CD8-positive, alpha-beta memory T cell (primary cell): ENCODE measurements around the gene TTYH3. TPM values are rescaled to one million over a fixed set of nuclear protein-coding genes. Genes with fewer than 3 reads are reported as not detected.
"Not testable (repeated sequence)": the region's sequence is repeated elsewhere in the genome, so short reads cannot be mapped to it uniquely, and the experiment has no call there.

ENCODE experiments used
- CTCF ChIA-PET: fragments of 350-600 bp; sonication (Branson Sonifier 250); formaldehyde crosslinking; loops from one replicate; lab custom pipeline; 2021; ENCODE audit warnings: antibody characterized with exemption; lab: Charles Lee
- POLR2A ChIA-PET: fragments of 350-600 bp; sonication (Branson Sonifier 250); formaldehyde crosslinking; loops from one replicate; lab custom pipeline; 2021; ENCODE audit warnings: antibody characterized with exemption; lab: Charles Lee
- DNase-seq, 5 donors: peaks; one replicate each; pipeline versions ENCODE4 v3.0.0 to v3.0.0-alpha.2; 2020 to 2022; ENCODE audit warnings: mixed read lengths in 1 of 5
- H3K27ac ChIP-seq: one replicate; pipeline ENCODE4 v1.7.0; 2013; ENCODE audit warnings: low read depth, mild to moderate bottlenecking, low read length, moderate library complexity
- H3K27me3 ChIP-seq: 2 replicates; pipeline ENCODE4 v1.7.0; 2013; ENCODE audit warnings: low read length, mild to moderate bottlenecking; ENCODE audit not compliant: insufficient read depth, poor library complexity, severe bottlenecking
- H3K36me3 ChIP-seq: 2 replicates; pipeline ENCODE4 v1.7.0; 2013; ENCODE audit warnings: mild to moderate bottlenecking, low read length, moderate library complexity; ENCODE audit not compliant: insufficient read depth
- H3K4me1 ChIP-seq: 2 replicates; pipeline ENCODE4 v1.7.0; 2013; ENCODE audit warnings: mild to moderate bottlenecking, low read length, moderate library complexity; ENCODE audit not compliant: insufficient read depth
- H3K4me3 ChIP-seq: 2 replicates; pipeline ENCODE4 v1.7.0; 2013; ENCODE audit warnings: mild to moderate bottlenecking, low read length
- H3K9me3 ChIP-seq: 2 replicates; pipeline ENCODE4 v1.7.0; 2013; ENCODE audit warnings: mild to moderate bottlenecking, low read length
- H3K27ac Mint-ChIP-seq, 8 donors: one replicate each; pipeline ENCODE4 v1.8.0; 2020 to 2021; ENCODE audit warnings: mixed read lengths in 8 of 8, mild to moderate bottlenecking in 6 of 8, inconsistent platforms in 3 of 8, moderate library complexity in 3 of 8
- H3K27me3 Mint-ChIP-seq, 2 donors: one replicate each; pipeline ENCODE4 v1.8.0; 2020 to 2021; ENCODE audit warnings: mixed read lengths in 2 of 2, mild to moderate bottlenecking in 1 of 2, moderate library complexity in 1 of 2
- H3K36me3 Mint-ChIP-seq, 3 donors: one replicate each; pipeline ENCODE4 v1.8.0; 2020 to 2021; ENCODE audit warnings: mixed read lengths in 3 of 3, inconsistent platforms in 1 of 3, mild to moderate bottlenecking in 1 of 3
- H3K4me1 Mint-ChIP-seq, 3 donors: one replicate each; pipeline ENCODE4 v1.8.0; 2020 to 2021; ENCODE audit warnings: mixed read lengths in 3 of 3, inconsistent platforms in 1 of 3, mild to moderate bottlenecking in 1 of 3
- H3K4me3 Mint-ChIP-seq, 7 donors: one replicate each; pipeline ENCODE4 v1.8.0; 2020 to 2021; ENCODE audit warnings: mixed read lengths in 7 of 7, mild to moderate bottlenecking in 6 of 7, moderate library complexity in 4 of 7, inconsistent platforms in 2 of 7
- H3K9me3 Mint-ChIP-seq, 5 donors: one replicate each; pipeline ENCODE4 v1.8.0; 2020 to 2022; ENCODE audit warnings: mixed read lengths in 5 of 5, mild to moderate bottlenecking in 3 of 5, moderate library complexity in 2 of 5, inconsistent platforms in 1 of 5
- polyA plus RNA-seq: library from polyadenylated mRNA; unstranded; fragments of 300-500 nt; fragmentation: Illumina TruSeq; gene quantifications from one replicate; pipeline ENCODE4 v1.2.3, GENCODE V29; 2021
- total RNA-seq, 2 experiments: library from RNA; stranded (reverse); gene quantifications; one replicate each; pipeline ENCODE4 v1.2.3, GENCODE V29; 2021

The TTYH3 gene
- total and polyA plus RNA-seq, 3 experiments from 2014 or later, result 2.1 to 22.2 (median 20.2) TPM

DNA sequence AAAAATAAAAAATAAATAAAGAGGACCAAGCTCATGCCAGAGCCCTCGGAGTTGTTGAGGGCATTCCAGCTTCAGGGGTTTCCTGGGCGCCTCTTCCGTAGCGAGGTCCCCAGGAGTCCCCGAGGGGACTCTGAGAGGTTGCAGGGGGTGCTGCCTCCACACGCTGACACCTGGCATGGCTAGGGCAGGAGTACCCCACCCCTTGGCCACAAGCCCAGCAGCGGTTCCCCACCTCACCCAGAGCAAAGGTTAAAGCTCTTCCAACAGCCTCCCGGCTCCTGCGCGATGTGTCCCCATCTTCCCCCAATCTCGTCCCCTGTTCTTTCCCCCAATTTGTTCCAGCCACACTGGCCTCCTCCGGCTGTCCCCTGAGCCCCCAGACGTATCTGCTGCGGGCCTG, 60.8 kb downstream of the TTYH3 start:
- ChIA-PET POLR2A (no interaction called here), CTCF (interaction anchor here (0.7 to 3.3 kb wide), 4 partner anchors 12 to 21 kb away, joined by 3 to 13 read pairs (median 8); no protein-coding TSS in a partner anchor)
- Mint-ChIP-seq H3K36me3 (no peaks in the 10 kb centered on the region), H3K27ac (no peak overlapping the region), H3K9me3 (no peaks in the 10 kb centered on the region), H3K4me3 (no peak overlapping the region), H3K4me1 (peaks cover 10 to 22% (median 13%) of the 10 kb centered on the region in 3 donors), H3K27me3 (peaks cover 23 to 30% of the 10 kb centered on the region in 2 donors)
- Histone ChIP-seq H3K4me3 (no peak overlapping the region), H3K27me3 (peaks cover 20% of the 10 kb centered on the region), H3K36me3 (no peaks in the 10 kb centered on the region), H3K9me3 (no peaks in the 10 kb centered on the region), H3K27ac (no peak overlapping the region), H3K4me1 (peaks cover 10% of the 10 kb centered on the region)
- no peak for DNase-seq

DNA sequence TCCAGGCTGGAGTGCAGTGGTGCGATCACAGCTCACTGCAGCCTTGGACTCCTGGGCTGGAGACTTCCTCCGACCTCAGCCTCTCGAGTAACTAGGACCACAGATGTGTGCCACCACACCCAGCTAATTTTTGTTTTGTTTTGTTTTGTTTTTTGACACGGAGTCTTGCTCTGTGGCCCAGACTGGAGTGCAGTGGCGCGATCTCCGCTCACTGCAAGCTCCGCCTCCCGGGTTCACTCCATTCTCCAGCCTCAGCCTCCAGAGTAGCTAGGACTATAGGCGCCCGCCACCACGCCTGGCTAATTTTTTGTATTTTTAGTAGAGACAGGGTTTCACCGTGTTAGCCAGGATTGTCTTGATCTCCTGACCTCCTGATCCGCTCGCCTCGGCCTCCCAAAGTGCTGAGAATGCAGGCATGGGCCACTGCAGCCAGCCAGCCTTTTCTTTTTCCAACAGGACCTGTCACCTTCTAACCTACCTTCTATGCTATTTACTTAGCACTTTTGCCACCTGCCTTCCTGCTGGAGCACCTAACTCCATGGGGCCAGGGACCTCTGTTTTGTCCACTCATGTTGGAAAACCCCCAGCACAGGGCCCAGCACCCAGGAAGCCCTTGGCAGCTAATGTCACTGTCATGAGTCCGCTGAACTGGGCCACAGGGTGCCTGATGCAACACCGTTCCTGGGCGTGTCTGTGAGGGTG, 61.8 kb downstream of the TTYH3 start:
- H3K36me3 Mint-ChIP-seq, H3K27ac ChIP-seq, DNase-seq, H3K9me3 Mint-ChIP-seq, H3K4me3 Mint-ChIP-seq, H3K36me3 ChIP-seq, POLR2A ChIA-PET, H3K9me3 ChIP-seq, H3K4me3 ChIP-seq: not testable (repeated sequence)
- H3K4me1 Mint-ChIP-seq, result peaks cover 13 to 27% (median 18%) of the 10 kb centered on the region in 3 donors
- H3K4me1 ChIP-seq, result peaks cover 14% of the 10 kb centered on the region
- peaks cover 18% of the 10 kb centered on the region for H3K27me3 ChIP-seq
- peak overlapping the region in 1 of 8 donors; percentile 43 for H3K27ac Mint-ChIP-seq
- peaks cover 21 to 29% of the 10 kb centered on the region in 2 donors for H3K27me3 Mint-ChIP-seq
- CTCF ChIA-PET, result interaction anchor here (1.3 to 1.9 kb wide), 3 partner anchors 16 to 23 kb away, joined by 4 to 8 read pairs (median 5); no protein-coding TSS in a partner anchor

DNA sequence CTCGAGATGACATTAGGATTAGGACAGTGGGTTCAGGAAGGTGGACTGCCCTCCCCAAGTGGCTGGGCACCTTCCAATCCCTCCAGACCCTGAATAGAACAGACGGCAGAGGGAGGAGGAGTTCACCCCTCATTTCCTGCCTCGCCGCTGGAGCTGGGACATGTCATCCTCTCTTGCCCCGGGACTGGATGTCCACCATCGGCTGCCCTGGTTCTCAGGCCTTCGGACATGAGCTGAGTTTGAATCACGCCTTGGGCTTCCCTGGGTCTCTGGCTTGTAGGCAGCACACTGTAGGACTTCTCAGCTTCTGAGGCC, 62.3 kb downstream of the TTYH3 start:
- DNase-seq, H3K9me3 Mint-ChIP-seq, H3K9me3 ChIP-seq, POLR2A ChIA-PET, H3K36me3 Mint-ChIP-seq, H3K4me3 Mint-ChIP-seq, H3K36me3 ChIP-seq, H3K4me3 ChIP-seq, H3K27ac ChIP-seq: not testable (repeated sequence)
- CTCF ChIA-PET, result interaction anchor here (1.3 to 1.9 kb wide), 2 partner anchors 15 to 16 kb away, joined by 4 to 5 read pairs; no protein-coding TSS in a partner anchor
- H3K27me3 ChIP-seq, result peaks cover 13% of the 10 kb centered on the region
- peaks cover 16 to 24% of the 10 kb centered on the region in 2 donors for H3K27me3 Mint-ChIP-seq
- H3K4me1 Mint-ChIP-seq, result peaks cover 13 to 27% (median 18%) of the 10 kb centered on the region in 3 donors
- peaks cover 14% of the 10 kb centered on the region for H3K4me1 ChIP-seq
- peak overlapping the region in 1 of 8 donors; percentile 43 for H3K27ac Mint-ChIP-seq

DNA sequence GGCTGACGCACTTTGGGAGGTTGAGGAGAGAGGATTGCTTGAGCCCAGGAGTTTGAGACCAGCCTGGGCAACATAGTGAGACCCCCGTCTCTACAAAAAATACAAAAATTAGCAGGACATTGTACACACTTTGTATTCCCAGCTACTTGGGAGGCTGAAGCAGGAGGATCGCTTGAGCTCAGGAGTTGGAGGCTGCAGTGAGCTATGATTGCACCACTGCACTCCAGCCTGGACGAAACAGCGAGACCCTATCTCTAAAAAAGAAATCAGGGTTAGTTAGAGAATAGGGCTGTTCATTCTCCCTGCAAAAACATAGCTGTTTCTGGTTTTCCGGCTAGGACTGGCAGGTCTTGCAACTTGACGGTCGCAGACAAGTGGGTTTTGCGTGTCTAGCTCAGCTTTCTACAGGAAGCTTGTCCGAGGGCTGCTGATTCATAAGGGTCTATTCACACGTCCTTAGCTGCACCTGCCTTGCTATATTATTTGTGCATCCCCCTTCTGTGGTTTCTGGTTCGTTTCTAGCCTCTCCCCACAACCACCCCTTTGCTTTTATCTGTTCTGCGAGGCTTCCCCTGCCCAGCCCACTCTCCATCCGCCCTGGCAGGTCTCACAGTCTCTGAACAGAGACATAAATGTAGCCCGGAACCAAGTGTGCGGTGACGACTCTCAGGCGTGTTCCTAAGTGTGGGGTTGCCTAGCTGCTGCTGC, 66.9 kb downstream of the TTYH3 start:
- H3K4me1 Mint-ChIP-seq, result peaks cover 20 to 31% (median 22%) of the 10 kb centered on the region in 3 donors

DNA sequence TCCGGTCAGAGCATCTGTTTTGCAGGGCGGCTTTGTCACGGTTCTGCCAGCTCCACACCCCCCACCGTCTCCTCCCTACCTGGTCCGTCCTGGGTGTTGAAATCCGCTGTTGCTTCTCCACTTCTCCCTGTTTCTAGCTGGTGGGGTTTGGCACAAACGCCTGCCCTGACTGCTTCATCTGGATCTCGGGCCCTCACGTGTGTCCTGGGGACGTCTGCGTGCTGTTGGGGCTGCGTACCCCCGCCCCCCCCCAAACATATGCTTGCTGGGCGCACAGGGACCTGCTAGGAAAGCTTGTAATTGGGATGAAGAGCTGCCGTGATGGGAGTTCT, 67.5 kb downstream of the TTYH3 start:
- CTCF ChIA-PET, result interaction anchor here (0.6 to 6.5 kb wide), 11 partner anchors 9 to 103 kb away, joined by 3 to 100 read pairs (median 4); no protein-coding TSS in a partner anchor
- POLR2A ChIA-PET, result interaction anchor here (1.1 to 2.6 kb wide), 3 partner anchors 11 to 171 kb away, joined by 3 to 22 read pairs (median 4); no protein-coding TSS in a partner anchor
- H3K9me3 ChIP-seq, result no peaks in the 10 kb centered on the region
- no peaks in the 10 kb centered on the region for H3K27me3 ChIP-seq
- H3K27ac Mint-ChIP-seq, result peak overlapping the region; percentile 8 to 89 (median 73)
- DNase-seq, result no peak
- no peak overlapping the region for H3K4me3 ChIP-seq
- H3K4me3 Mint-ChIP-seq, result peak overlapping the region in 6 of 7 donors; percentile 34 to 81 (median 67)
- H3K27ac ChIP-seq, result peak overlapping the region; percentile 44
- no peaks in the 10 kb centered on the region for H3K27me3 Mint-ChIP-seq
- no peaks in the 10 kb centered on the region for H3K9me3 Mint-ChIP-seq
- H3K4me1 ChIP-seq, result peaks cover 22% of the 10 kb centered on the region
- H3K36me3 Mint-ChIP-seq, result no peaks in the 10 kb centered on the region
- no peaks in the 10 kb centered on the region for H3K36me3 ChIP-seq
- peaks cover 20 to 31% (median 22%) of the 10 kb centered on the region in 3 donors for H3K4me1 Mint-ChIP-seq

More for the DNA sequence above, 66.9 kb downstream of the TTYH3 start:
- H3K27me3 Mint-ChIP-seq, result no peaks in the 10 kb centered on the region
- H3K4me3 ChIP-seq, result no peak overlapping the region
- DNase-seq, result peak; percentile 38 to 90 (median 70)
- H3K9me3 ChIP-seq, result no peaks in the 10 kb centered on the region
- no peaks in the 10 kb centered on the region for H3K27me3 ChIP-seq
- no peaks in the 10 kb centered on the region for H3K36me3 Mint-ChIP-seq
- H3K4me1 ChIP-seq, result peaks cover 22% of the 10 kb centered on the region
- no peaks in the 10 kb centered on the region for H3K9me3 Mint-ChIP-seq
- peak overlapping the region; percentile 8 to 89 (median 73) for H3K27ac Mint-ChIP-seq
- CTCF ChIA-PET, result interaction anchor here (0.6 to 6.5 kb wide), 11 partner anchors 9 to 102 kb away, joined by 3 to 100 read pairs (median 4); no protein-coding TSS in a partner anchor
- H3K27ac ChIP-seq, result no peak overlapping the region
- peak overlapping the region; percentile 11 to 81 (median 66) for H3K4me3 Mint-ChIP-seq
- H3K36me3 ChIP-seq, result no peaks in the 10 kb centered on the region
- POLR2A ChIA-PET, result interaction anchor here (1.1 to 2.6 kb wide), 3 partner anchors 12 to 171 kb away, joined by 3 to 22 read pairs (median 4); no protein-coding TSS in a partner anchor

DNA sequence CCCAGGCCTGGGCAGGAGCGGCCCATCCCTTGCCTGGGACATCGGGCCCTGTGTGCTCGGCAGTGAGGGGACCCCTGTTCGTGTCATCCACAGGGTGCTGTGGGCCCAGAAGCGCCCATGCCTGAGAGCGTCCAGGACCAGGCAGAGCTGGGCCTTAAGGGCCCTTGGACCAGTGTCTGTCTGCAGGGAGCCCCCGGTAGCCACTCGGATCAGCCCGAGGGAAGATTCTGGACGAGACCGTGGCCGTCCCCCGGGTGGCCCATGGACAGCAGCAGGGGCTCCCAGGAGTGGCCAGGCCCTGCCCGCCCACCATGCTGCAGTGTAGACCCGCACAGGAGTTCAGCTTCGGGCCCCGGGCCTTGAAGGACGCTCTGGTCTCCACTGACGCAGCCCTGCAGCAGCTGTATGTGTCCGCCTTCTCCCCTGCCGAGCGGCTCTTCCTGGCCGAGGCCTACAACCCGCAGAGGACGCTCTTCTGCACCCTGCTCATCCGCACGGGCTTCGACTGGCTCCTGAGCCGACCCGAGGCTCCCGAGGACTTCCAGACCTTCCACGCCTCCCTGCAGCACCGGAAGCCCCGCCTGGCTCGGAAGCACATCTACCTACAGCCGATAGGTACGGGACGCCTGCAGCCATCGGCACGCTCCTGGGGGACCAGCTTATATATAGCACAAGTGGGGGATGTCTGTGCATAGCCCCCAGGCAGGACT, 68.5 kb downstream of the TTYH3 start:
- Histone ChIP-seq H3K27me3 (no peaks in the 10 kb centered on the region), H3K9me3 (no peaks in the 10 kb centered on the region), H3K4me1 (peaks cover 22% of the 10 kb centered on the region), H3K27ac (no peak overlapping the region), H3K36me3 (no peaks in the 10 kb centered on the region), H3K4me3 (no peak overlapping the region)
- DNase-seq, result no peak
- H3K36me3 Mint-ChIP-seq, result no peaks in the 10 kb centered on the region
- POLR2A ChIA-PET, result interaction anchor here (2.6 kb wide), 1 partner anchor 10 kb away, joined by 22 read pairs; no protein-coding TSS in a partner anchor
- H3K4me3 Mint-ChIP-seq, result peak overlapping the region in 2 of 7 donors; percentile 45 to 56
- no peaks in the 10 kb centered on the region for H3K9me3 Mint-ChIP-seq
- peak overlapping the region in 4 of 8 donors; percentile 8 to 64 (median 63) for H3K27ac Mint-ChIP-seq
- H3K27me3 Mint-ChIP-seq, result no peaks in the 10 kb centered on the region
- CTCF ChIA-PET, result interaction anchor here (1.1 to 6.5 kb wide), 6 partner anchors 9 to 104 kb away, joined by 3 to 100 read pairs (median 7); no protein-coding TSS in a partner anchor
- H3K4me1 Mint-ChIP-seq, result peaks cover 20 to 31% (median 22%) of the 10 kb centered on the region in 3 donors

DNA sequence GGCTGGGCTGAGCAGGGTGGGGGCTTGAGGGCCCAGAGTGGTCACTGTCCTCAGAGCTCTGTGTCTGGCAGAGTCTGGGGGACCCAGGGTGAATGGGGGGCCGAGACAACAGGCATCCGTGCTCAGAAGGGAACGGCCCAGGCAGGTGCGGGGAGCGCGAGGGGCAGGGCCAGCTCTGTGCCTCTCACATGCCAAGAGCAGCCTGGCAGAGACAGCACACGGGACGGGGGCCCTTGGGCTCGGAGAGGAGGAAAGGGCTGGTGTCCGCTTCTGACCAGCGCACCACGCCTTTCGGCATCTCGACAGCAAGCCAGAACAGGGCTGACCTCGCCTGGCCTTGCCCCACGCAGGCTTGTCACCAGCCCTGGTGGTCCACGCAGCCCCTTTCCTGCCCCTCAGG, 69.6 kb downstream of the TTYH3 start:
- CTCF ChIA-PET, result interaction anchor here (2.5 to 6.5 kb wide), 2 partner anchors 8 to 31 kb away, joined by 10 to 100 read pairs; no protein-coding TSS in a partner anchor
- no peak for DNase-seq

More for the DNA sequence above, 69.6 kb downstream of the TTYH3 start:
- H3K27ac Mint-ChIP-seq, result peak overlapping the region in 1 of 8 donors; percentile 50
- Histone ChIP-seq H3K27me3 (no peaks in the 10 kb centered on the region), H3K4me1 (peaks cover 22% of the 10 kb centered on the region), H3K27ac (no peak overlapping the region), H3K4me3 (no peak overlapping the region), H3K36me3 (no peaks in the 10 kb centered on the region), H3K9me3 (no peaks in the 10 kb centered on the region)
- no peaks in the 10 kb centered on the region for H3K27me3 Mint-ChIP-seq
- peaks cover 20 to 31% (median 22%) of the 10 kb centered on the region in 3 donors for H3K4me1 Mint-ChIP-seq
- H3K4me3 Mint-ChIP-seq, result no peak overlapping the region
- no peaks in the 10 kb centered on the region for H3K9me3 Mint-ChIP-seq
- POLR2A ChIA-PET, result no interaction called here
- H3K36me3 Mint-ChIP-seq, result no peaks in the 10 kb centered on the region
